Fibroblast of skin of scalp (primary cell): ENCODE measurements around the gene FAM53B.

Experiments
- DNase-seq: peaks from one replicate; pipeline ENCODE4 v3.0.0-alpha.2; 2013

FAM53B gene

DNA sequence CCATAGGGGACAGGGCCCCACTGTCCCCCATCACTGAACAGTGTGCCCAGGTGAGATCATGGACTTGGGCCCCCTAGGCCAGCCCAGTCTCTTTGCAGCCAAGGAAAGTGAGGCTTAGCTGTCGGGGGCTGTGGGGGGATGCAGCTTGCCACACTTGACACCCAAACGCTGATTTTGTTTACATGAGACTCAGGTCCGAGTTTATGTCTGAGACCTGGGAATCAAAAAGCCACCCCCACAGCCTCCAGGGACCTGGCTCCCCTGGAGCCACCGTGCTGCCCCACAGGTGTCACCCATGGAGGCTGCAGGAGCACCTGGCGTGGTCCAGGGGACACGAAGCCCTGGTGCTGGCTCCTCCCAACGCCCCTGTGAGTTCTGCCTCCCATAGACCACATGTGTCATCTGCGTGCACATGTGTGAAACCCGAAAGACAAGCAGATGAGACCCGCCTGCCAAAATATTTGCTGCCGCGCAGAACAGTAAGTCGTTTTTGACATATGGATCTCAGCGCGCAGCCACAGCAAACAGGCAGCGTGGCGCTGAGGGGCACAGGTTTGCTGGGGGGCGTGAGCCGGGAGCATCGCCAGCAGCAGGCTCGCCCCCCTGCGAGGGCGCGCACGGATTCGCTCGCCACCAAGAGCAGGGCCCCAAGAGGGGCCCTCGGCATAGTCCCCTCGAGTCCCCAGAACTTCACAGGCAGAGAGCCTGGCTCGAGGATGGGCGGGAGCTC, 170.3 kb downstream of the FAM53B start:
- no peak for DNase-seq

DNA sequence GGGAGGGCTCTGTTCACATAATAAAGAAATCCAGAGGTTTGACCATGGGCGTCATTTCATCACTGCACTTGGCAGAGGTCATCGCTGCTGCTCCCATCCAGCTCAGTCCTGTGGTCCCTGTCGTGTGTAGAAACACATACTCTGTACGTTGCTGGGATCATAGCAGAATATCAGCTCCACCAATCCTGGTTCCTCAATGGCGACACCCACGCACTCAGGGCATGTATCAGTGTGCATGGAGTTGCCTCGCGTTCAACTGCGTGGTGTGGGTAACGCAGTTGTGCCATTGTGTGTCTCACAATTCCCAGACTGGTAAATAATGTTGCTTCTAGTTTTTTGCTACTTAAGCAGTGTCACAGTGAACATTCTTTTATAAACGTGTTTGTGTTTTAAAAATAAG, 171.4 kb downstream of the FAM53B start:
- DNase-seq: no peak

DNA sequence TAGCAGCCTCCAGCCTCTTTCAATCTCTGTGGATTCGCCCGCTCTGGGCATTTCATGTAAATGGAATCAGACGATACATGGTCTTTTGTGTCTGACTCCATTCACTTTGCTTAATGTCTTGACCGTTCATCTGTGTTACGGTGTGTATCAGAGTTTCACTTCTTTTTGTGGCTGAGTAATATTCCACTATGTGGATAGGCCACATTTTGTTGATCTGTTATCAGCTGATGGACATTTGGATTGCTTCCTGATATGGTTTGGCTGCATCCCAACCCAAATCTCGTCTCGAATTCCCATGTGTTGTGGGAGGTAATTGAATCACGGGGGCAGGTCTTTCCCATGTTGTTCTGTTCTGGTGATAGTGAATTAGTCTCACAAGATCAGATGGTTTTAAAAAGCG, 173.5 kb downstream of the FAM53B start:
- no peak for DNase-seq

DNA sequence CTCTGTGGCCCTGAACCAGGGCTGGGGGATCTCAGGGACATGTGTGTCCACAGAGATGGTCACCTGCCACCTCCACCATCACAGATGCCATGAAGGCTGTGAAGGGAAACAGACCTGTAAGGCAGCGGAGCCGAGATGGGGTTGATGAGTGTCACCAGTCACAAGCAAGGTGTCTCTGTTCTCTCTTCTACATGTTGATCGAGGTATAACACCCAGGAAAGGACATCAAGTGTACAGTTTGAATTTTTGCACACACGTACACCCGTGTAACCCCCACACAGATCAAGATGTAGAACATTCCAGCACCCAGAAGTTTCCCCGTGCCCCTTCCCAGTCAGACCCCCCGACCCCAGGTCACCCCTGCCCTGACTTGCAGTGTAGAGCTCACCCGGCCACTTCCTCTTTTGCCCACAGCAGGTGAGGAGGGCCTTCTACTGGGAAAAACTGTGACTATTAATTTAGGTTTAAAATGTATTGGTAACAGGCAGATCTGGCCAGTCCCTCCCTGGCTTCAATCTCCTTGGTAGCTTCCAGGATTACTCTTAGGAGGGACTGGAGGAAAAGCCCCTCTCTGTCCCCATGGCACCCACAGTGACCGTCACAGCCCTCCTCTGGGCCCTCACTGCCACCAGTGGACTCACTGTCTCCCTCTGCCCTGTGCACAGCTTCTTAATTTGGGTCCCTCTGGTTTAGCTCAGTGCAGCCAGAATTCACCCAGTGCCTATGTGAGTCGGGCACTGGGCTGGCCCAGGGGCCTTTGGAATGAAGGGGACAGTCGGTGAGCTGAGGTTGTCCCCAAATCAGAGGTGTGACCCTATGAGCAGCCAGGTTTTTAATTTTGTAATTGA, 174.3 kb downstream of the FAM53B start:
- no peak for DNase-seq
